WTC11 (cell line): ENCODE measurements around the gene CEP295NL. TPM values are rescaled to one million over a fixed set of nuclear protein-coding genes. Genes with fewer than 3 reads are reported as not detected.

Experiments used
- ATAC-seq: fragments of 200-7000 bp; cut with Tn5 transposase; 2 replicates; pipeline ENCODE4 v1.10.0; 2021; ENCODE audit warnings: mild to moderate bottlenecking, moderate library complexity
- CTCF ChIA-PET: fragments of 300-600 bp; sonication (Branson Sonifier 250); formaldehyde crosslinking; loops from one replicate; lab custom pipeline; 2021; ENCODE audit warnings: antibody characterized with exemption; lab: Charles Lee
- POLR2A ChIA-PET: fragments of 350-600 bp; sonication (Branson Sonifier 250); formaldehyde crosslinking; loops from one replicate; lab custom pipeline; 2021; ENCODE audit warnings: antibody characterized with exemption; lab: Charles Lee
- DNase-seq: peaks from one replicate; pipeline ENCODE4 v3.0.0; 2021; ENCODE audit warnings: low spot score
- H3K27ac Mint-ChIP-seq: 2 replicates; pipeline ENCODE4 v1.8.0; 2021; ENCODE audit warnings: mixed read lengths
- H3K27me3 Mint-ChIP-seq: 2 replicates; pipeline ENCODE4 v1.8.0; 2021; ENCODE audit warnings: low read depth, mild to moderate bottlenecking, moderate library complexity, mixed read lengths
- H3K36me3 Mint-ChIP-seq: 2 replicates; pipeline ENCODE4 v1.8.0; 2021; ENCODE audit warnings: mixed read lengths
- H3K4me1 Mint-ChIP-seq: 2 replicates; pipeline ENCODE4 v1.8.0; 2022; ENCODE audit warnings: mixed read lengths
- H3K4me3 Mint-ChIP-seq: 2 replicates; pipeline ENCODE4 v1.8.0; 2021; ENCODE audit warnings: mild to moderate bottlenecking, moderate library complexity, mixed read lengths
- H3K9me3 Mint-ChIP-seq: 2 replicates; pipeline ENCODE4 v1.8.0; 2021; ENCODE audit warnings: mixed read lengths
- ARID4B ChIP-seq: sonication (generic); formaldehyde crosslinking; IDR thresholded peaks from 2 replicates; pipeline ENCODE4 v1.8.0; 2023; ENCODE audit warnings: missing genetic modification reagents, mild to moderate bottlenecking, borderline replicate concordance
- ATF1 ChIP-seq: sonication (generic); formaldehyde crosslinking; IDR thresholded peaks from 2 replicates; pipeline ENCODE4 v1.8.1; 2023; ENCODE audit warnings: mild to moderate bottlenecking, moderate library complexity, missing genetic modification reagents
- CREM ChIP-seq: sonication (generic); formaldehyde crosslinking; IDR thresholded peaks from 2 replicates; pipeline ENCODE4 v1.8.1; 2022; ENCODE audit warnings: mild to moderate bottlenecking, missing genetic modification reagents, moderate library complexity
- ELF4 ChIP-seq: sonication (generic); formaldehyde crosslinking; IDR thresholded peaks from 2 replicates; pipeline ENCODE4 v1.8.1; 2022; ENCODE audit warnings: low read depth, mild to moderate bottlenecking, moderate library complexity, missing genetic modification reagents
- EMX1 ChIP-seq: fragments of 250-450 bp; sonication (Bioruptor Pico); IDR thresholded peaks from 2 replicates; pipeline ENCODE4 v1.8.0; 2021; ENCODE audit warnings: mild to moderate bottlenecking
- FOXP4 ChIP-seq: sonication (generic); formaldehyde crosslinking; IDR thresholded peaks from 2 replicates; pipeline ENCODE4 v1.8.0; 2022; ENCODE audit warnings: mild to moderate bottlenecking, missing genetic modification reagents
- GABPB1 ChIP-seq: sonication (generic); formaldehyde crosslinking; IDR thresholded peaks from 2 replicates; pipeline ENCODE4 v1.8.1; 2023; ENCODE audit warnings: mild to moderate bottlenecking, missing genetic modification reagents
- USF1 ChIP-seq: sonication (generic); formaldehyde crosslinking; IDR thresholded peaks from 2 replicates; pipeline ENCODE4 v1.8.0; 2022; ENCODE audit warnings: mild to moderate bottlenecking, missing genetic modification reagents
- ZNF232 ChIP-seq: sonication (generic); formaldehyde crosslinking; IDR thresholded peaks from 2 replicates; pipeline ENCODE4 v1.8.0; 2022; ENCODE audit warnings: mild to moderate bottlenecking, missing genetic modification reagents
- ZNF263 ChIP-seq: sonication (generic); formaldehyde crosslinking; IDR thresholded peaks from 2 replicates; pipeline ENCODE4 v1.8.1; 2022; ENCODE audit warnings: low read depth, mild to moderate bottlenecking, moderate library complexity, missing genetic modification reagents
- ZNF317 ChIP-seq: sonication (generic); formaldehyde crosslinking; IDR thresholded peaks from 2 replicates; pipeline ENCODE4 v1.8.1; 2023; ENCODE audit warnings: low read depth, mild to moderate bottlenecking, moderate library complexity, missing genetic modification reagents, borderline replicate concordance
- total RNA-seq: library from RNA; stranded (reverse); gene quantifications from 3 replicates; pipeline ENCODE4 v1.2.3, GENCODE V29; 2021
- TF ChIP-seq, protein P1 (sequence below): fragments of 250-450 bp; sonication (Bioruptor Pico); conservative IDR thresholded peaks from 2 replicates; pipeline ENCODE4 v1.9.0; 2021; ENCODE audit warnings: mild to moderate bottlenecking
- TF ChIP-seq, protein P2 (sequence below): fragments of 250-450 bp; sonication (Bioruptor Pico); IDR thresholded peaks from 2 replicates; pipeline ENCODE4 v2.1.2; 2022; ENCODE audit warnings: mild to moderate bottlenecking, moderate library complexity
- TF ChIP-seq, protein P3 (sequence below): sonication (generic); formaldehyde crosslinking; IDR thresholded peaks from 2 replicates; pipeline ENCODE4 v1.8.0; 2023; ENCODE audit warnings: missing genetic modification reagents
- TF ChIP-seq, protein P4 (sequence below): sonication (generic); formaldehyde crosslinking; IDR thresholded peaks from 2 replicates; pipeline ENCODE4 v1.8.1; 2023; ENCODE audit warnings: mild to moderate bottlenecking, missing genetic modification reagents

Gene CEP295NL
- total RNA-seq, 1 experiment from 2014 or later = 0.61 TPM

- no peaks in the 10 kb centered on the region for H3K36me3 Mint-ChIP-seq
- POLR2A ChIA-PET = interaction anchor here (0.5 kb wide), 1 partner anchor 82 kb away, joined by 7 read pairs; no protein-coding TSS in a partner anchor
- H3K27me3 Mint-ChIP-seq = no peaks in the 10 kb centered on the region
- no peaks in the 10 kb centered on the region for H3K4me1 Mint-ChIP-seq
- H3K9me3 Mint-ChIP-seq = no peaks in the 10 kb centered on the region
- H3K27ac Mint-ChIP-seq = no peak overlapping the region; the same call in 1 of the 2 replicates
- no peak overlapping the region for H3K4me3 Mint-ChIP-seq
- ATAC-seq (no peak), DNase-seq (no peak)
- TF ChIP-seq EMX1 (CRISPR knock-in tag) = no peak
- TF ChIP-seq CREM = no peak
- no peak for TF ChIP-seq ZNF317 (CRISPR knock-in tag)
- no peak for TF ChIP-seq ELF4 (CRISPR knock-in tag)
- TF ChIP-seq, protein P1, sequence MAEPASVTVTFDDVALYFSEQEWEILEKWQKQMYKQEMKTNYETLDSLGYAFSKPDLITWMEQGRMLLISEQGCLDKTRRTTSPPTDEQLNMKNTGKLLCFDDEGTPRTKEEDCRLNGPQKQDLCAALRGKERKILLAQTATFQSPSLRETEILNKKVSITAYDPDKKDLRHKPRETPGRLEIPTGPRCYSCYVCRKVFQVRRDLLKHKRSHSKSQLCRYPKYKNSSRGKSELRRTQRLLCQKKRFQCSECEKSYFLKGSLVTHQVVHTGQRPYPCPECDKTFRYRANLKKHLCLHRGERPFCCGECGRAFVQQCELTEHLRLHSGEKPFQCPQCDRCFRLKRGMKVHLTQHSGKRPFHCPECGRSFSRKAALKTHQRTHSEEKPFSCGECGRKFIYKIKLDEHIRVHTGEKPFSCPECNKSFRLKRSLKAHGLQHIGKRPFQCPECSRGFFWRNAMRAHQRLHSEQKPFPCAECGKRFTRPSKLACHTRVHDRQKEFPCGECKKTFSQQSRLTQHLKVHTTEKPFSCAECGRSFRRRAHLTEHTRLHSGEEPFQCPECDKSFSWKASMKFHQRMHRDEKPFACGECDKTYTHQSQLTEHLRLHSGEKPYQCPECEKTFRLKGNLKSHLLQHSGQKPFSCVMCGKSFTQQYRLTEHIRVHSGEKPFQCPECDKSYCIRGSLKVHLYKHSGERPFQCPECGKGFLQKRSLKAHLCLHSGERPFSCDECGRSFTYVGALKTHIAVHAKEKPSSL (CRISPR knock-in tag) = no peak
- no peak for TF ChIP-seq ARID4B (CRISPR knock-in tag)
- TF ChIP-seq, protein P2, sequence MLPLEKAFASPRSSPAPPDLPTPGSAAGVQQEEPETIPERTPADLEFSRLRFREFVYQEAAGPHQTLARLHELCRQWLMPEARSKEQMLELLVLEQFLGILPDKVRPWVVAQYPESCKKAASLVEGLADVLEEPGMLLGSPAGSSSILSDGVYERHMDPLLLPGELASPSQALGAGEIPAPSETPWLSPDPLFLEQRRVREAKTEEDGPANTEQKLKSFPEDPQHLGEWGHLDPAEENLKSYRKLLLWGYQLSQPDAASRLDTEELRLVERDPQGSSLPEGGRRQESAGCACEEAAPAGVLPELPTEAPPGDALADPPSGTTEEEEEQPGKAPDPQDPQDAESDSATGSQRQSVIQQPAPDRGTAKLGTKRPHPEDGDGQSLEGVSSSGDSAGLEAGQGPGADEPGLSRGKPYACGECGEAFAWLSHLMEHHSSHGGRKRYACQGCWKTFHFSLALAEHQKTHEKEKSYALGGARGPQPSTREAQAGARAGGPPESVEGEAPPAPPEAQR (CRISPR knock-in tag) = no peak
- TF ChIP-seq USF1 (CRISPR knock-in tag) = no peak
- TF ChIP-seq, all 79 proteins: peak for 0
- CTCF ChIA-PET = interaction anchor here (0.8 to 1.2 kb wide), 3 partner anchors 28 to 82 kb away, joined by 3 to 5 read pairs (median 3); no protein-coding TSS in a partner anchor
Measured at GRCh38 chr17:78893684-78894083, 9.3 kb downstream of the CEP295NL start.

DNA sequence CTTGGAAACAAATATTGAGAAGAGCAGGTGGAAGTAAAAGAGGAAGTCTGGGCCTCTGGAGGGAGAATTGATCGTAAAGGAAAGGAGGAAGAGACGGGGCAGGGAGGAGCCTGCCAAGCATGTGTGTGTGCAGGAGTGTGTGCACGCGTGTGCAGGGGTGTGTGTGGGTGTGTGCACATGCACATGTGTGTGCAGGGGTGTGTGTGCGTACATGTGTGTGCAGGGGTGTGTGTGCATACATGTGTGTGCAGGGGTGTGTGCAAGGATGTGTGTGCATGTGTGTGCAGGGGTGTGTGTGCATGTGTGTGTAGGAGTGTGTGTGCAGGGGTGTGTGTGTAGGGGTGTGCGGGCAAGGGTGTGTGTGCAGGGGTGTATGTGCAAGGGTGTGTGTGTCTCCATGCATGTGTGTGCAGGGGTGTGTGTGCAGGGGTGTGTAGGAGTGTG lies 10.0 kb downstream of the CEP295NL start:
- peak overlapping the region; percentile 46 for H3K27ac Mint-ChIP-seq
- ATAC-seq (no peak), DNase-seq (no peak)
- CTCF ChIA-PET = no interaction called here
- no peak for TF ChIP-seq FOXP4
- TF ChIP-seq, protein P3, sequence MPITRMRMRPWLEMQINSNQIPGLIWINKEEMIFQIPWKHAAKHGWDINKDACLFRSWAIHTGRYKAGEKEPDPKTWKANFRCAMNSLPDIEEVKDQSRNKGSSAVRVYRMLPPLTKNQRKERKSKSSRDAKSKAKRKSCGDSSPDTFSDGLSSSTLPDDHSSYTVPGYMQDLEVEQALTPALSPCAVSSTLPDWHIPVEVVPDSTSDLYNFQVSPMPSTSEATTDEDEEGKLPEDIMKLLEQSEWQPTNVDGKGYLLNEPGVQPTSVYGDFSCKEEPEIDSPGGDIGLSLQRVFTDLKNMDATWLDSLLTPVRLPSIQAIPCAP (CRISPR knock-in tag) = no peak
- TF ChIP-seq ZNF263 (CRISPR knock-in tag) = no peak
- TF ChIP-seq GABPB1 = no peak
- TF ChIP-seq, protein P4, sequence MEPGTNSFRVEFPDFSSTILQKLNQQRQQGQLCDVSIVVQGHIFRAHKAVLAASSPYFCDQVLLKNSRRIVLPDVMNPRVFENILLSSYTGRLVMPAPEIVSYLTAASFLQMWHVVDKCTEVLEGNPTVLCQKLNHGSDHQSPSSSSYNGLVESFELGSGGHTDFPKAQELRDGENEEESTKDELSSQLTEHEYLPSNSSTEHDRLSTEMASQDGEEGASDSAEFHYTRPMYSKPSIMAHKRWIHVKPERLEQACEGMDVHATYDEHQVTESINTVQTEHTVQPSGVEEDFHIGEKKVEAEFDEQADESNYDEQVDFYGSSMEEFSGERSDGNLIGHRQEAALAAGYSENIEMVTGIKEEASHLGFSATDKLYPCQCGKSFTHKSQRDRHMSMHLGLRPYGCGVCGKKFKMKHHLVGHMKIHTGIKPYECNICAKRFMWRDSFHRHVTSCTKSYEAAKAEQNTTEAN (CRISPR knock-in tag) = peak; percentile 65; the same call in 1 of the 2 replicates
- TF ChIP-seq ZNF232 (CRISPR knock-in tag) = no peak
- TF ChIP-seq ATF1 (CRISPR knock-in tag) = no peak
- no peaks in the 10 kb centered on the region for H3K36me3 Mint-ChIP-seq
- H3K9me3 Mint-ChIP-seq = no peaks in the 10 kb centered on the region
- no peak overlapping the region for H3K4me3 Mint-ChIP-seq
- POLR2A ChIA-PET = no interaction called here
- no peaks in the 10 kb centered on the region for H3K27me3 Mint-ChIP-seq
- H3K4me1 Mint-ChIP-seq = no peaks in the 10 kb centered on the region
